GM12891 (cell line): ENCODE measurements around the gene RELCH.

Experiments
- DNase-seq: peaks from one replicate; pipeline ENCODE4 v3.0.0; 2011; ENCODE audit warnings: low spot score; ENCODE audit not compliant: insufficient read length
- FAIRE-seq: peaks from 2 replicates; lab custom pipeline; 2011; peaks lifted over from hg19 to GRCh38; lab: Jason Lieb, UNC
- PAX5 ChIP-seq: IDR thresholded peaks from 2 replicates; pipeline ENCODE4 v1.6.1; 2011; ENCODE audit warnings: low read length, moderate library complexity, mild to moderate bottlenecking; ENCODE audit not compliant: insufficient read depth, severe bottlenecking
- POLR2A ChIP-seq: IDR thresholded peaks from 2 replicates; pipeline ENCODE4 v1.6.1; 2011; ENCODE audit warnings: low read depth, low read length, control low read depth
- POLR2AphosphoS5 ChIP-seq: IDR thresholded peaks from 2 replicates; pipeline ENCODE4 v1.6.1; 2011; ENCODE audit warnings: low read depth, low read length, control low read depth
- POU2F2 ChIP-seq: IDR thresholded peaks from 2 replicates; pipeline ENCODE4 v1.6.1; 2011; ENCODE audit warnings: low read depth, mild to moderate bottlenecking, control low read depth, low read length, moderate library complexity
- SPI1 ChIP-seq: IDR thresholded peaks from 2 replicates; pipeline ENCODE4 v1.6.1; 2011; ENCODE audit warnings: low read depth, low read length, control low read depth
- TAF1 ChIP-seq: IDR thresholded peaks from 2 replicates; pipeline ENCODE4 v1.6.1; 2011; ENCODE audit warnings: low read depth, low read length, control low read depth

RELCH gene

GRCh38 chr18:62281684-62282083 is 94.6 kb downstream of the RELCH start:
- TF ChIP-seq SPI1 (peak; percentile 50; the same call in 1 of the 2 replicates), POLR2A (no peak)
- no peak for DNase-seq
- no peak for FAIRE-seq

- no peak for FAIRE-seq
- no peak for TF ChIP-seq PAX5
- no peak for TF ChIP-seq POU2F2
- TF ChIP-seq SPI1 = no peak
- no peak for TF ChIP-seq TAF1
- no peak for TF ChIP-seq POLR2A
- no peak for TF ChIP-seq POLR2AphosphoS5
- no peak for DNase-seq
These were observed 95.2 kb downstream of the RELCH start for GRCh38 chr18:62282188-62282629.

- no peak for DNase-seq
- FAIRE-seq = no peak
- no peak for TF ChIP-seq SPI1
- no peak for TF ChIP-seq POLR2A
- no peak for TF ChIP-seq PAX5
- TF ChIP-seq POLR2AphosphoS5 = no peak
- TF ChIP-seq POU2F2 = no peak
- no peak for TF ChIP-seq TAF1
These were observed 97.6 kb downstream of the RELCH start for GRCh38 chr18:62284637-62285036.

- TF ChIP-seq TAF1 = no peak
- TF ChIP-seq POLR2AphosphoS5 = no peak
- TF ChIP-seq POLR2A = no peak
- no peak for TF ChIP-seq POU2F2
- TF ChIP-seq SPI1 = no peak
- TF ChIP-seq PAX5 = no peak
- peak; percentile 23 for FAIRE-seq
- no peak for DNase-seq
These were observed 98.2 kb downstream of the RELCH start for GRCh38 chr18:62285281-62285680.

- TF ChIP-seq PAX5 (no peak), SPI1 (peak; percentile 80)
- DNase-seq (no peak), FAIRE-seq (peak; percentile 56)
These were observed 101.0 kb downstream of the RELCH start for GRCh38 chr18:62287781-62288664.

- DNase-seq = no peak
- TF ChIP-seq SPI1 (peak; percentile 95), POLR2AphosphoS5 (no peak)
These were observed 101.6 kb downstream of the RELCH start for GRCh38 chr18:62288665-62289008.

GRCh38 chr18:62289047-62289446 is 102.0 kb downstream of the RELCH start:
- FAIRE-seq (peak; percentile 95), DNase-seq (no peak)
- TF ChIP-seq POU2F2 (no peak), PAX5 (no peak), POLR2AphosphoS5 (no peak), TAF1 (no peak), SPI1 (no peak), POLR2A (no peak)

More at GRCh38 chr18:62288665-62289008, 101.6 kb downstream of the RELCH start:
- no peak for FAIRE-seq

- TF ChIP-seq POLR2AphosphoS5 (no peak), TAF1 (no peak), POU2F2 (no peak), SPI1 (no peak), POLR2A (no peak), PAX5 (no peak)
- FAIRE-seq (no peak), DNase-seq (no peak)
These were observed 107.0 kb downstream of the RELCH start for GRCh38 chr18:62294073-62294472.

- FAIRE-seq = no peak
- DNase-seq = no peak
- no peak for TF ChIP-seq PAX5
- TF ChIP-seq SPI1 = no peak
- no peak for TF ChIP-seq TAF1
- no peak for TF ChIP-seq POLR2A
- TF ChIP-seq POU2F2 = no peak
- TF ChIP-seq POLR2AphosphoS5 = no peak
These were observed 113.4 kb downstream of the RELCH start for GRCh38 chr18:62300359-62300963.

GRCh38 chr18:62301322-62301721 is 114.3 kb downstream of the RELCH start:
- no peak for TF ChIP-seq TAF1
- TF ChIP-seq POU2F2 = no peak
- no peak for TF ChIP-seq SPI1
- TF ChIP-seq PAX5 = no peak
- TF ChIP-seq POLR2A = no peak
- no peak for TF ChIP-seq POLR2AphosphoS5
- FAIRE-seq (no peak), DNase-seq (no peak)
